ENCODE results near the gene ZNF316. TPM values are rescaled to one million over a fixed set of nuclear protein-coding genes. Genes with fewer than 3 reads are reported as not detected.

Gene ZNF316
- total and polyA plus RNA-seq, 10 donors: 9.5 to 60.5 (median 44.2) TPM

- Histone ChIP-seq H3K27me3 (replicated peaks in 1 of 7) (no peaks in the 10 kb centered on the region), H3K4me1 (no peaks in the 10 kb centered on the region), H3K9me3 (peaks cover 0 to 35% (median 20%) of the 10 kb centered on the region in 8 donors), H3K4me3 (no peak overlapping the region), H3K27ac (no peak overlapping the region), H3K36me3 (peaks cover 4 to 85% (median 74%) of the 10 kb centered on the region in 6 donors)
- TF ChIP-seq POLR2AphosphoS5 (IDR thresholded peaks at IDR 0.05) (no peak), CTCF (IDR thresholded peaks at IDR 0.05 in 8 of 11, conservative IDR thresholded peaks at IDR 0.05 in 3 of 11) (no peak), POLR2A (IDR thresholded peaks at IDR 0.05) (no peak)
- DNase-seq: no peak
- intact Hi-C loops (cut with DNase I; ENCODE audit: low total_unique reads): no loop called here
- 96 to 98% (median 97%) methylated on average over 96 to 146 of the region's 146 CpGs for WGBS, 5 donors
Observed at GRCh38 chr7:6653071-6654003, 16.2 kb downstream of the ZNF316 start.

DNA sequence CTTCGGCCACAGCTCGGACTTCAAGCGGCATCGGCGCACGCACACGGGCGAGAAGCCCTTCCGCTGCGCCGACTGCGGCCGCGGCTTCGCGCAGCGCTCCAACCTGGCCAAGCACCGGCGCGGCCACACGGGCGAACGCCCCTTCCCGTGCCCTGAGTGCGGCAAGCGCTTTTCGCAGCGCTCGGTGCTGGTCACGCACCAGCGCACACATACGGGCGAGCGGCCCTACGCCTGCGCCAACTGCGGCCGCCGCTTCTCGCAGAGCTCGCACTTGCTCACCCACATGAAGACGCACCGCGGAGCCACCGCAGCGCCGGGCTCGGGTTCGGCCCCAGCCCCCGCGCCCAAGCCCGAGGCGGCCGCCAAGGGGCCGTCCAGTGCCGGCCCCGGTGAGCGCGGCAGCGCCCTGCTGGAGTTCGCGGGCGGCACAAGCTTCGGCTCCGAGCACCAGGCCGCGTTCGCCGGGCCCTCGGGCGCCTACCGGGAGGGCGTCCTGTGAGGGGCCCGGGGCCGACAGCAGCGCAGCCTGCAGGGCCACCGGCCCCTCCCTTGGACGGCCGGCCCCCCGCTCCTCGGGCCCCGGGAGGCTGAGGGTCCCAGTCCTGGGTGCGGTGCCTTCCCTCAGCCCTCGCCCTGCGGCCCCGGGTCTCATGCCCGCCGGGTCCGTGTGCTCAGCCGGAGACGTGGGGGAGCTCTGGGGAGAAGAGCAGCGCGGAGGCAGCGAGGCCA is 17.2 kb downstream of the ZNF316 start:
- H3K9me3 ChIP-seq: peaks cover 0 to 35% (median 20%) of the 10 kb centered on the region in 8 donors
- H3K36me3 ChIP-seq: peaks cover 4 to 76% (median 65%) of the 10 kb centered on the region in 6 donors
- no peaks in the 10 kb centered on the region for H3K4me1 ChIP-seq
- intact Hi-C loops (cut with DNase I; ENCODE audit: low total_unique reads): no loop called here
- H3K4me3 ChIP-seq: no peak overlapping the region
- no peaks in the 10 kb centered on the region for H3K27me3 ChIP-seq (replicated peaks in 1 of 7)
- WGBS, 5 donors: 96 to 99% (median 97%) methylated on average over 49 to 94 of the region's 94 CpGs
- TF ChIP-seq POLR2AphosphoS5 (IDR thresholded peaks at IDR 0.05): peak in 1 of 3 donors; percentile 20
- no peak for TF ChIP-seq CTCF (IDR thresholded peaks at IDR 0.05 in 8 of 11, conservative IDR thresholded peaks at IDR 0.05 in 3 of 11)
- no peak for TF ChIP-seq POLR2A (IDR thresholded peaks at IDR 0.05)
- H3K27ac ChIP-seq: no peak overlapping the region
- no peak for DNase-seq

GRCh38 chr7:6654842-6655610 is 17.9 kb downstream of the ZNF316 start:
- Histone ChIP-seq H3K27ac (no peak overlapping the region), H3K4me1 (no peaks in the 10 kb centered on the region), H3K4me3 (no peak overlapping the region), H3K36me3 (peaks cover 4 to 69% (median 57%) of the 10 kb centered on the region in 6 donors), H3K27me3 (replicated peaks in 1 of 7) (no peaks in the 10 kb centered on the region), H3K9me3 (peaks cover 0 to 35% (median 20%) of the 10 kb centered on the region in 8 donors)
- intact Hi-C loops (cut with DNase I; ENCODE audit: low total_unique reads): no loop called here
- no peak for DNase-seq
- WGBS, 5 donors: 95 to 97% (median 96%) methylated on average over 46 to 48 of the region's 48 CpGs
- no peak for TF ChIP-seq CTCF (IDR thresholded peaks at IDR 0.05 in 8 of 11, conservative IDR thresholded peaks at IDR 0.05 in 3 of 11)
- TF ChIP-seq POLR2A (IDR thresholded peaks at IDR 0.05): no peak
- peak in 1 of 3 donors; percentile 4 for TF ChIP-seq POLR2AphosphoS5 (IDR thresholded peaks at IDR 0.05)

Measured in spleen (tissue), 11 donors.